SJCRH30 (cell line): Measurements from ENCODE around the gene SDK2. TPM values are rescaled to one million over a fixed set of nuclear protein-coding genes. Genes with fewer than 3 reads are reported as not detected.
A peak's percentile ranks its signal among the peaks of the same experiment; 100 is the strongest.

Experiments
- DNase-seq, 2 experiments: peaks; one replicate each; pipeline ENCODE4 v3.0.0-alpha.2; 2015 to 2020
- H3K27ac ChIP-seq: fragments of 250-450 bp; sonication (Bioruptor Pico); 2 replicates; pipeline ENCODE4 v1.5.1; 2020; ENCODE audit warnings: mild to moderate bottlenecking, moderate library complexity
- H3K27me3 ChIP-seq: fragments of 250-450 bp; sonication (Bioruptor Pico); 2 replicates; pipeline ENCODE4 v1.5.1; 2020; ENCODE audit warnings: mild to moderate bottlenecking, moderate library complexity
- H3K36me3 ChIP-seq: fragments of 250-450 bp; sonication (Bioruptor Pico); 2 replicates; pipeline ENCODE4 v1.5.1; 2020; ENCODE audit warnings: mild to moderate bottlenecking, moderate library complexity
- H3K4me1 ChIP-seq: fragments of 250-450 bp; sonication (Bioruptor Pico); 2 replicates; pipeline ENCODE4 v1.5.1; 2020; ENCODE audit warnings: mild to moderate bottlenecking, moderate library complexity
- H3K4me3 ChIP-seq: fragments of 250-450 bp; sonication (Bioruptor Pico); 2 replicates; pipeline ENCODE4 v1.5.1; 2020; ENCODE audit warnings: mild to moderate bottlenecking, moderate library complexity
- H3K9me3 ChIP-seq: fragments of 250-450 bp; sonication (Bioruptor Pico); replicated peaks from 2 replicates; pipeline ENCODE4 v1.5.1; 2020; ENCODE audit warnings: mild to moderate bottlenecking, moderate library complexity
- total RNA-seq: library from RNA; depleted of rRNA; stranded (reverse); fragments of >200 nt; shearing (Covaris generic); gene quantifications from 2 replicates; pipeline ENCODE4 v1.2.3, GENCODE V29; 2014

SDK2 gene
- total RNA-seq, 1 experiment from 2014 or later: 15.2 TPM

DNA sequence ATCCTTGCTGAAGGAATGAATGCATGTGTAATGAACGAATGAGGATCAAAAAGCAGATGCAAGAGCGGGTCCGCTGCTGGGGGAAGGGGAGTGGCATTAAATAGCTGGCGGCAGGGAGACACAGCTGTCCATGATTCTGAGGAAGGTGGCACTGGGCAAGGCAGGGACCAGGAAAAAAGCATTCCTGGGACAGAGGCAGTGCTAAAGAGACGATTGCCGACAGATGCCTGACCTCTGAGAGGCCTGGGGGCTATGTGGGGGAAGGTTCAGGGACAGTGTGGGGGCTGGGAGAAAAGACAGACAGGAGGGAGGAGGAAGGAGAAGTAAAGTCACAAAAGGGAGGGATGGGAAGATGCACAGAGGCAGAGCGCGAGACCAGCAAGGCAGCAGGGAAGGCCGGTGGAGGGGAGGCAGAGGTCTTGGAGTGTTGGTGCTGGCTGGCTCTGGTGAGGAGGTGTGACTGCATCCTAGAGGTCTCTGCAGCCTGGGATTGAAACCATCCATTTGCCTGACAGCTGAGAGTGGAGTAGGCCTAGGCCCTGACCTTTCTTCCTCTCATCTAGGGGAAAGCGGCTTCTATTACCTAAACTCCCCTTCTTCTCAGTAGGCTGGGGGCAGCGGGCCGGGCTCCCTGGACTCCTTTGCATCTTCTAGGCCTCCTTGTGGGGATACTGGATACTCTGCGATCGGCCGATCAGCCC lies 109.9 kb downstream of the SDK2 start:
- Histone ChIP-seq H3K36me3 (no peaks in the 10 kb centered on the region), H3K27me3 (no peaks in the 10 kb centered on the region), H3K9me3 (no peaks in the 10 kb centered on the region), H3K4me1 (no peaks in the 10 kb centered on the region; the same call in 1 of the 2 replicates), H3K4me3 (no peak overlapping the region), H3K27ac (no peak overlapping the region)
- no peak for DNase-seq

DNA sequence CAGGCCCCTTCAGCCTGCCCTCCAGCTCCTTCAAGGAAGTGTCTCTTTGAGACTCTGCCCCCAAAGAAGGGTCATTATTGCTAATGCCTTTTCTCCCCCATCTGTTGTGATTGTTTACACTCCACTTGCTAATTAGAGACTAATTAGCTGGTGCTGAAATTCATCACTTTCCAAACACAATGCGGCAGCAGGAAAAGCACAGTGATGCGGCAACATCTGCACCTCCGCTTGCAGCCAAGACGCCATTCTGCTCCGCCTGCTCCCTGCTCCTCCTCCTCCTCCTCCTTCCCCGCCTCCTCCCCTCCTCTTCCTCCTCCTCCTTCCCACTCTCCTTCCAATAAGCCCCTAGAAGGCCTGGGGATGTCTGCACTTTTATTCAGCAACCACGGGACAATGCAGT lies 110.5 kb downstream of the SDK2 start:
- H3K9me3 ChIP-seq: no peaks in the 10 kb centered on the region
- no peaks in the 10 kb centered on the region; the same call in 1 of the 2 replicates for H3K4me1 ChIP-seq
- no peaks in the 10 kb centered on the region for H3K27me3 ChIP-seq
- H3K27ac ChIP-seq: no peak overlapping the region
- DNase-seq: no peak
- no peak overlapping the region for H3K4me3 ChIP-seq
- H3K36me3 ChIP-seq: no peaks in the 10 kb centered on the region

DNA sequence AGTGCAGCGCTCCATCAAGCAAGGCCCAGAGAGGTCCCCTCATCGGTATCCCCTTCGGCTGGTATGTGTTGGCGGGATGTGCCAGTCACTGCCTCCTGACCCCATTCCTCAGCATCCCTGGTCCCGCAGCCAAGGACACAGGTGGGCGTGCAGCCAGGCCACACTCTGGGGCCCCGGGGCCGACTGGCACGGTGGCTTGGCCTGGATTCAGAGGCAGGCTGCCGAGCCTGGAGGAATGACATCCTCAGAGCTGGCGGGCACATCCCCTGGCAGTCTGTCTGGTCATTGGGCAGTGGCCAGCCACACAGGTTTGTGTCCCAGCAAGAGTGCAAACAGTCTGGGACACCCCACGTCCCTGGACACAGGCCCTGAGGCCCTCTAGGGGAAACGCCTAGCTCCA lies 111.1 kb downstream of the SDK2 start:
- Histone ChIP-seq H3K27me3 (no peaks in the 10 kb centered on the region), H3K4me3 (no peak overlapping the region), H3K9me3 (no peaks in the 10 kb centered on the region), H3K36me3 (no peaks in the 10 kb centered on the region), H3K27ac (no peak overlapping the region), H3K4me1 (no peaks in the 10 kb centered on the region; the same call in 1 of the 2 replicates)
- no peak for DNase-seq

DNA sequence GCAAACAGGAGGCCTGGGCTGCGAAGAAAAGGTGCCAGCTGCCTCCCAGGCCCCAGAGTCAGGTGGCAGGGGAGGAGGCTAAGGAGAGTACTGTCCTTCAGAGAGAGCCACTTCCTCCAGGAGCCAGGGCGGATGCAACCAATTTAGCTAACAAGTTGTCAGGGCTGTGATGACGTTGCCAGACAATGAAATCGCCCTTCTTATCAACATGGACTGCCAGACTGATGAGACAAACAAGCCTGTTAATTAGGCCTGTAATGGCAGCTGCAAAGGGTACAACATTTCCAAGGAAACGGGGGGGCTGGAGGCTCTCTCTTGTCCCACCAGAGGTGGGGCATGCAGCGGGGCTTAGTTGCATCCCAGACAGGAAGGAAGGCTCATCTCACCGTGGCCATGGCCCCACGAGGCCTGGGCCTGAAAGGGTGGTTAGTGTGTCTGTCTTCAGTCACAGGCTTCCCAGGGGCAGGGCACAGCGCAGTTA lies 111.8 kb downstream of the SDK2 start:
- H3K9me3 ChIP-seq: no peaks in the 10 kb centered on the region
- peak; percentile 34 to 42 for DNase-seq
- no peaks in the 10 kb centered on the region for H3K27me3 ChIP-seq
- H3K4me3 ChIP-seq: no peak overlapping the region
- no peaks in the 10 kb centered on the region for H3K36me3 ChIP-seq
- H3K27ac ChIP-seq: no peak overlapping the region
- H3K4me1 ChIP-seq: no peaks in the 10 kb centered on the region; the same call in 1 of the 2 replicates

DNA sequence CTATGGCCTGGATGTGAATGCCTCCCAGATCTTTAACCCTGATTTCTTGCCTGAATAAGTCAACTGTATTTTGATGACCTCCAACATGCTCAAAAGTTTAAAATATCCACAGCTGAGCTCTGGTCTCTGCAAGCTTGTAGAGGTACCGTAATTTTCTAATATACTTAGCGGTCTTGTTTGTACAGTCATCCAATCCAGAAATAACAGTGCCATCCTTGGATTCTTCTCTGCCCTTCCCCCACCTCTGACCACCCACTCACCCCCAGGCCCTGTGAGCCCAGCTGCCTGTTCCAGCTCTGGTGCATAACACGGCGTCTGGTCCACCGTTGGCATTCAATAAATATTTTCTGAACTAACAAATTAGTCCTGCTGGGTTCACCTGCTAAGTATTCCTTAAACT lies 113.1 kb downstream of the SDK2 start:
- Histone ChIP-seq H3K27me3 (no peaks in the 10 kb centered on the region), H3K9me3 (no peaks in the 10 kb centered on the region), H3K4me3 (no peak overlapping the region), H3K27ac (no peak overlapping the region), H3K4me1 (no peaks in the 10 kb centered on the region; the same call in 1 of the 2 replicates), H3K36me3 (no peaks in the 10 kb centered on the region)
- DNase-seq: no peak

DNA sequence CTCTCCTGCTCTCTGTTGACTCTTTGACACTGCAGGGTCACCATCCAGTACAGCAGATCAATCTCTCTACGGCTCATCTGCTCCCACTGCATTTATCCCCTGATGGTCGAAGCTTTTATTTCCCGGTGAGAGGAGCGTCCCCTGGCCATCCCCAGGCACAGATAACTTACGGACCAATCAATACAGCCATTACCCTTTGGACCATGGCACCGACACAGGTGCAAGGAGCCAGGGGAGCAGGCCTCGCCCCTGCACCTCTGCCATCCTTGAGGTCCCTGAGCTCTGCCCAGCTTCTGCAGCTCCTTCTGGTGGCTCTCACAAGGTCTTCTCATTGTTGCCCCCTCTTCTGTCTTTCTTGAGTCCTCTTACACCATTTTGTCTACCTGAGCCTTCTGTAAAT lies 115.6 kb downstream of the SDK2 start:
- Histone ChIP-seq H3K27ac (no peak overlapping the region), H3K36me3 (no peaks in the 10 kb centered on the region), H3K4me1 (no peaks in the 10 kb centered on the region; the same call in 1 of the 2 replicates), H3K9me3 (no peaks in the 10 kb centered on the region), H3K4me3 (no peak overlapping the region), H3K27me3 (no peaks in the 10 kb centered on the region)
- DNase-seq: no peak

GRCh38 chr17:73526952-73527351 lies 117.3 kb downstream of the SDK2 start:
- no peaks in the 10 kb centered on the region for H3K27me3 ChIP-seq
- H3K36me3 ChIP-seq: no peaks in the 10 kb centered on the region
- H3K4me3 ChIP-seq: no peak overlapping the region
- H3K4me1 ChIP-seq: no peaks in the 10 kb centered on the region
- H3K9me3 ChIP-seq: no peaks in the 10 kb centered on the region
- no peak for DNase-seq
- no peak overlapping the region for H3K27ac ChIP-seq

GRCh38 chr17:73524941-73525679 lies 119.1 kb downstream of the SDK2 start:
- H3K27me3 ChIP-seq: no peaks in the 10 kb centered on the region
- DNase-seq: no peak

DNA sequence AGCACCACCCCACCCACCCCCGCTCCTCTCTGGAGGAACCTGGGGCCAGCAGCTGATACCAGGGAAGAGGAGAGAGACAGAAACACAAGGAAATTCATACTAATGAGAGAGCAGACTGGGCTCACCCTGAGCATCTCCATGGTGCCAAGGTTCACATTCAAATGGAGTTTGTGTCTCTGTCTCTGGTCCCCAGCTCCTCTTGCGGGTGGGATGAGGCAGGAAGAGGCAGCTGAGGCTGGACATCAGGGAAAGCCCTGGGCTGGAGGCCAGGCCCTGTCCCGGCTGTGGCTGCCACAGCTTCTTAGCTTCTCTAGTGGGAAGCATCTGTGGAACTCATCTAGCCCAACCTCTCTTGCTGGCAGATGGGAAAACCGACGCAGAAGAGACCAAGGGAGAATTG lies 121.5 kb downstream of the SDK2 start:
- no peaks in the 10 kb centered on the region for H3K27me3 ChIP-seq

More at GRCh38 chr17:73524941-73525679, 119.1 kb downstream of the SDK2 start:
- Histone ChIP-seq H3K4me3 (no peak overlapping the region), H3K4me1 (no peaks in the 10 kb centered on the region), H3K27ac (no peak overlapping the region), H3K9me3 (no peaks in the 10 kb centered on the region), H3K36me3 (no peaks in the 10 kb centered on the region)

GRCh38 chr17:73522107-73522506 lies 122.1 kb downstream of the SDK2 start:
- Histone ChIP-seq H3K4me3 (no peak overlapping the region), H3K27me3 (no peaks in the 10 kb centered on the region), H3K4me1 (no peaks in the 10 kb centered on the region), H3K36me3 (no peaks in the 10 kb centered on the region), H3K27ac (no peak overlapping the region), H3K9me3 (no peaks in the 10 kb centered on the region)
- DNase-seq: no peak

More for the DNA sequence above, 121.5 kb downstream of the SDK2 start:
- Histone ChIP-seq H3K27ac (no peak overlapping the region), H3K4me1 (no peaks in the 10 kb centered on the region), H3K4me3 (no peak overlapping the region), H3K36me3 (no peaks in the 10 kb centered on the region), H3K9me3 (no peaks in the 10 kb centered on the region)
- DNase-seq: no peak

GRCh38 chr17:73521376-73521775 lies 122.9 kb downstream of the SDK2 start:
- Histone ChIP-seq H3K9me3 (no peaks in the 10 kb centered on the region), H3K4me3 (no peak overlapping the region), H3K27ac (no peak overlapping the region), H3K27me3 (no peaks in the 10 kb centered on the region), H3K4me1 (no peaks in the 10 kb centered on the region), H3K36me3 (no peaks in the 10 kb centered on the region)
- DNase-seq: no peak

GRCh38 chr17:73520369-73520761 lies 123.9 kb downstream of the SDK2 start:
- Histone ChIP-seq H3K9me3 (no peaks in the 10 kb centered on the region), H3K27ac (no peak overlapping the region), H3K36me3 (no peaks in the 10 kb centered on the region), H3K4me3 (no peak overlapping the region), H3K27me3 (no peaks in the 10 kb centered on the region), H3K4me1 (no peaks in the 10 kb centered on the region)
- no peak for DNase-seq

GRCh38 chr17:73519714-73520368 lies 124.4 kb downstream of the SDK2 start:
- no peak for DNase-seq
- H3K9me3 ChIP-seq: no peaks in the 10 kb centered on the region
- no peaks in the 10 kb centered on the region for H3K27me3 ChIP-seq
- no peaks in the 10 kb centered on the region for H3K36me3 ChIP-seq
- no peaks in the 10 kb centered on the region for H3K4me1 ChIP-seq
- H3K4me3 ChIP-seq: no peak overlapping the region
- H3K27ac ChIP-seq: no peak overlapping the region

GRCh38 chr17:73519011-73519410 lies 125.2 kb downstream of the SDK2 start:
- Histone ChIP-seq H3K4me3 (no peak overlapping the region), H3K27me3 (no peaks in the 10 kb centered on the region), H3K4me1 (no peaks in the 10 kb centered on the region), H3K9me3 (no peaks in the 10 kb centered on the region), H3K36me3 (no peaks in the 10 kb centered on the region), H3K27ac (no peak overlapping the region)
- DNase-seq: no peak

GRCh38 chr17:73516431-73516830 lies 127.8 kb downstream of the SDK2 start:
- Histone ChIP-seq H3K27ac (no peak overlapping the region), H3K4me3 (no peak overlapping the region), H3K36me3 (no peaks in the 10 kb centered on the region), H3K4me1 (no peaks in the 10 kb centered on the region), H3K27me3 (no peaks in the 10 kb centered on the region), H3K9me3 (no peaks in the 10 kb centered on the region)
- no peak for DNase-seq
